Activated CD4-positive, alpha-beta T cell treated with anti-CD3 and anti-CD28 coated beads for 48 hours (primary cell): ENCODE data around the gene TCEAL3.
"Not testable (repeated sequence)": the region's sequence is repeated elsewhere in the genome, so short reads cannot be mapped to it uniquely, and the experiment has no call there.

Source experiments
- DNase-seq: peaks from one replicate; pipeline ENCODE4 v3.0.0-alpha.2; 2020

Gene TCEAL3

GRCh38 chrX:103628386-103629317 is 20.9 kb downstream of the TCEAL3 start, which contains the start of gene TCEAL1:
TCEAL1 (plus strand) TSS chrX:103628975; CDS start chrX:103629917, 942 bp downstream.
- DNase-seq = peak; percentile 50

- peak; percentile 33 for DNase-seq
These were observed 21.8 kb downstream of the TCEAL3 start for GRCh38 chrX:103629318-103630170.

GRCh38 chrX:103630171-103630511 is 22.4 kb downstream of the TCEAL3 start:
- no peak for DNase-seq

- DNase-seq = no peak
These were observed 23.4 kb downstream of the TCEAL3 start for GRCh38 chrX:103631145-103631544.

GRCh38 chrX:103635436-103635835 is 27.7 kb downstream of the TCEAL3 start:
- no peak for DNase-seq

- no peak for DNase-seq
These were observed 30.0 kb downstream of the TCEAL3 start for GRCh38 chrX:103637604-103638338.

- DNase-seq = not testable (repeated sequence)
These were observed 30.9 kb downstream of the TCEAL3 start for GRCh38 chrX:103638479-103639346.

GRCh38 chrX:103640401-103641155 is 32.8 kb downstream of the TCEAL3 start:
- no peak for DNase-seq

- no peak for DNase-seq
These were observed 36.4 kb downstream of the TCEAL3 start for GRCh38 chrX:103644125-103644524.

- no peak for DNase-seq
These were observed 39.9 kb downstream of the TCEAL3 start for GRCh38 chrX:103647630-103648029.

- no peak for DNase-seq
These were observed 43.5 kb downstream of the TCEAL3 start for GRCh38 chrX:103651151-103651773.

- DNase-seq = not testable (repeated sequence)
These were observed 47.7 kb downstream of the TCEAL3 start for GRCh38 chrX:103655230-103656000.

GRCh38 chrX:103656617-103657016 is 48.9 kb downstream of the TCEAL3 start:
- DNase-seq = no peak

GRCh38 chrX:103657066-103657465 is 49.3 kb downstream of the TCEAL3 start:
- DNase-seq = not testable (repeated sequence)

GRCh38 chrX:103658681-103659433 is 51.1 kb downstream of the TCEAL3 start:
- DNase-seq = no peak

- not testable (repeated sequence) for DNase-seq
These were observed 51.7 kb downstream of the TCEAL3 start for GRCh38 chrX:103659460-103659859.
